ENCODE results near the gene TECPR2. TPM values are rescaled to one million over a fixed set of nuclear protein-coding genes. Genes with fewer than 3 reads are reported as not detected.

Gene TECPR2
- total and polyA plus RNA-seq, 10 of the 15 experiments (the other 5 are each of a cell fraction or from before 2014, with no cell fraction given) = 0.15 to 10.0 (median 3.0) TPM

DNA sequence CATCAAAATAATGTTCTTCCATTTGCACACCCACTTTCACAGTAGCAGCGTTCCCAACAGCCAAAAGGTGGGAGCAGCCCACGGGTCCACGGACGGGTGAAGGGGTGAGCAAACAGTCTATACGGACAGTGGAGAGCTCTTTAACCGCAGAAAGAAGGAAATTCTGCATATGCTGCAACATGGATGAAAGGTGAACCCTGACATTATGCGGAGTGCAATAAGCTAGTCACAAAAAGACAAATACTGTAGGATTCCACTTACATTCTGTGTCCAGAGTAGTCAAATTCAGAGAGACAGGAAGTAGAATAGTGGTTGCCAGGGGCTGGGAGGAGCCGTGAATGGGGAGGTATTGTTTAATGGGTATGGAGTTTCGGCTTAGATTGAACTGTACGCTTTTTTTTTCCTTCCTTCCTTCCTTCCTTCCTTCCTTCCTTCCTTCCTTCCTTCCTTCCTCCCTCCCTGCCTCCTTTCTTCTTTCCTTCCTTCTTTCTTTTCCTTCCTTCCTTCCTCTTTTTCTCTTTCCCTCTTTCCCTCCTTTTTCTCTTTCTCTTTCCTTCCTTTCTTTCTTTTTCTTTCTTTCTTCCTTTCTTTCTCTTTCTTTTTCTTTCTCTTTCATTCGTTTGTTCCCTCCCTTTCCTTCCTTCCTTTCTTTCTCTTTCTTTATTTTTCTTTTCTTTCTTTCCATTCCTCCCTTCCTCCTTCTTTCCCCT, 162.6 kb downstream of the TECPR2 start:
- intact Hi-C loops (cut with micrococcal nuclease; ENCODE audit: unreplicated experiment) = loop anchor here (2.0 to 10.0 kb wide), 3 partner anchors 67 to 389 kb away; partner anchors contain the start of genes RCOR1 and TRAF3
- TF ChIP-seq SIX5 (IDR thresholded peaks at IDR 0.05; ENCODE audit: low read depth, low read length, severe bottlenecking) (no peak), JUND (IDR thresholded peaks at IDR 0.05; ENCODE audit: low read depth, low read length) (no peak), ETV6 (conservative IDR thresholded peaks at IDR 0.05 in 1 of 2, IDR thresholded peaks at IDR 0.05 in 1 of 2; ENCODE audit: borderline replicate concordance in 1 of 2, low read depth in 1 of 2) (peak in 1 of 2 experiments; percentile 86; a peak in 2 of 4 replicates), IKZF2 (IDR thresholded peaks at IDR 0.05) (peak in 1 of 2 experiments; percentile 30; a peak in 1 of 4 replicates), NBN (IDR thresholded peaks at IDR 0.05) (0 out of 2 replicates have a peak, but pooled peaks have one; percentile 75), ZSCAN29 (IDR thresholded peaks at IDR 0.05) (peak; percentile 95), SPI1 (IDR thresholded peaks at IDR 0.05; ENCODE audit: borderline replicate concordance, insufficient read depth, low read depth, low read length) (peak; percentile 42; the same call in 1 of the 2 replicates), RFX5 (IDR thresholded peaks at IDR 0.05; ENCODE audit: low read depth, low read length) (0 out of 2 replicates have a peak, but pooled peaks have one; percentile 11), RUNX3 (IDR thresholded peaks at IDR 0.05; ENCODE audit: low read length) (peak; percentile 47; the same call in 1 of the 2 replicates), RB1 (IDR thresholded peaks at IDR 0.05; ENCODE audit: borderline replicate concordance) (no peak), YY1 (IDR thresholded peaks at IDR 0.05; ENCODE audit: low read depth, low read length) (no peak), HCFC1 (IDR thresholded peaks at IDR 0.05; ENCODE audit: low read length) (no peak), NRF1 (conservative IDR thresholded peaks at IDR 0.05; ENCODE audit: low read depth, low read length) (no peak), SMARCA5 (IDR thresholded peaks at IDR 0.05) (0 out of 2 replicates have a peak, but pooled peaks have one; percentile 35), GATAD2B (conservative IDR thresholded peaks at IDR 0.05; ENCODE audit: low read depth) (0 out of 2 replicates have a peak, but pooled peaks have one; percentile 43), MLLT1 (IDR thresholded peaks at IDR 0.05) (peak; percentile 61; the same call in 1 of the 2 replicates)
- TF ChIP-seq, protein P1, sequence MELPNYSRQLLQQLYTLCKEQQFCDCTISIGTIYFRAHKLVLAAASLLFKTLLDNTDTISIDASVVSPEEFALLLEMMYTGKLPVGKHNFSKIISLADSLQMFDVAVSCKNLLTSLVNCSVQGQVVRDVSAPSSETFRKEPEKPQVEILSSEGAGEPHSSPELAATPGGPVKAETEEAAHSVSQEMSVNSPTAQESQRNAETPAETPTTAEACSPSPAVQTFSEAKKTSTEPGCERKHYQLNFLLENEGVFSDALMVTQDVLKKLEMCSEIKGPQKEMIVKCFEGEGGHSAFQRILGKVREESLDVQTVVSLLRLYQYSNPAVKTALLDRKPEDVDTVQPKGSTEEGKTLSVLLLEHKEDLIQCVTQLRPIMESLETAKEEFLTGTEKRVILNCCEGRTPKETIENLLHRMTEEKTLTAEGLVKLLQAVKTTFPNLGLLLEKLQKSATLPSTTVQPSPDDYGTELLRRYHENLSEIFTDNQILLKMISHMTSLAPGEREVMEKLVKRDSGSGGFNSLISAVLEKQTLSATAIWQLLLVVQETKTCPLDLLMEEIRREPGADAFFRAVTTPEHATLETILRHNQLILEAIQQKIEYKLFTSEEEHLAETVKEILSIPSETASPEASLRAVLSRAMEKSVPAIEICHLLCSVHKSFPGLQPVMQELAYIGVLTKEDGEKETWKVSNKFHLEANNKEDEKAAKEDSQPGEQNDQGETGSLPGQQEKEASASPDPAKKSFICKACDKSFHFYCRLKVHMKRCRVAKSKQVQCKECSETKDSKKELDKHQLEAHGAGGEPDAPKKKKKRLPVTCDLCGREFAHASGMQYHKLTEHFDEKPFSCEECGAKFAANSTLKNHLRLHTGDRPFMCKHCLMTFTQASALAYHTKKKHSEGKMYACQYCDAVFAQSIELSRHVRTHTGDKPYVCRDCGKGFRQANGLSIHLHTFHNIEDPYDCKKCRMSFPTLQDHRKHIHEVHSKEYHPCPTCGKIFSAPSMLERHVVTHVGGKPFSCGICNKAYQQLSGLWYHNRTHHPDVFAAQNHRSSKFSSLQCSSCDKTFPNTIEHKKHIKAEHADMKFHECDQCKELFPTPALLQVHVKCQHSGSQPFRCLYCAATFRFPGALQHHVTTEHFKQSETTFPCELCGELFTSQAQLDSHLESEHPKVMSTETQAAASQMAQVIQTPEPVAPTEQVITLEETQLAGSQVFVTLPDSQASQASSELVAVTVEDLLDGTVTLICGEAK (IDR thresholded peaks at IDR 0.05; ENCODE audit: borderline replicate concordance) = 0 out of 2 replicates have a peak, but pooled peaks have one; percentile 24

More for the DNA sequence above, 162.6 kb downstream of the TECPR2 start:
- Histone ChIP-seq H3K27me3 (replicated peaks in 1 of 2; ENCODE audit: control insufficient read depth in 2 of 2, insufficient read depth in 2 of 2, low read length in 1 of 2) (no peaks in the 10 kb centered on the region), H3K4me1 (ENCODE audit: control insufficient read depth, insufficient read depth, low read length) (no peaks in the 10 kb centered on the region; the same call in 1 of the 2 replicates), H3K9ac (ENCODE audit: control insufficient read depth, insufficient read depth, low read length) (peak overlapping the region; percentile 54; the same call in 1 of the 2 replicates), H3K36me3 (ENCODE audit: control insufficient read depth in 2 of 2, insufficient read depth in 2 of 2, low read length in 1 of 2) (no peaks in the 10 kb centered on the region), H4K20me1 (ENCODE audit: control insufficient read depth, insufficient read depth) (no peaks in the 10 kb centered on the region), H3K27ac (ENCODE audit: control insufficient read depth, insufficient read depth) (peak overlapping the region; percentile 43), H3K79me2 (ENCODE audit: control insufficient read depth, insufficient read depth, low read length) (no peaks in the 10 kb centered on the region), H3K4me2 (ENCODE audit: control insufficient read depth, insufficient read depth) (peak overlapping the region; percentile 88), H3K9me3 (replicated peaks; ENCODE audit: control insufficient read depth, insufficient read depth, low read length) (no peaks in the 10 kb centered on the region), H2AFZ (ENCODE audit: control insufficient read depth, low read depth, low read length) (peak overlapping the region; percentile 59), H3K4me3 (peak overlapping the region; percentile 84)
- whole genome bisulfite sequencing (ENCODE audit: insufficient coverage, insufficient replicate concordance, low lambda C conversion rate, missing lambda C conversion rate) = 5% methylated on average over 11 of the region's 11 CpGs
- CTCF ChIA-PET = interaction anchor here (0.5 to 3.4 kb wide), 31 partner anchors 9 to 866 kb away, joined by 3 to 25 read pairs (median 4); partner anchors contain the start of genes MOK and ZNF839
- ATAC-seq (peak; percentile 70), FAIRE-seq (no peak), DNase-seq (ENCODE audit: low read depth, low spot score) (peak; percentile 27)
- RAD21 ChIA-PET (ENCODE audit: unreplicated experiment) = interaction anchor here (0.7 to 2.7 kb wide), 16 partner anchors 39 to 376 kb away, joined by 3 to 16 read pairs (median 4); no protein-coding TSS in a partner anchor
- SMC1A ChIA-PET (ENCODE audit: uncharacterized antibody, unreplicated experiment) = interaction anchor here (0.7 to 3.5 kb wide), 19 partner anchors 34 to 316 kb away, joined by 3 to 20 read pairs (median 4); no protein-coding TSS in a partner anchor
- POLR2A ChIA-PET = interaction anchor here (0.7 to 1.2 kb wide), 3 partner anchors 66 to 255 kb away, joined by 4 to 6 read pairs (median 4); no protein-coding TSS in a partner anchor
- in situ Hi-C loops (cut with MboI) = no loop called here
- BruUV-seq (replicated peaks) = no TSS peak

All from GM12878 (cell line).